Tibial nerve (tissue), 4 donors: ENCODE measurements around the gene PLCB4.

Experiments used
- CTCF ChIP-seq, 5 experiments: fragments of 200-600 bp in 3 of 5; fragments of 450-650 bp in 2 of 5; sonication (generic) in 3 of 5; IDR thresholded peaks; one replicate each; pipeline ENCODE4 v1.5.1; 2016 to 2019; ENCODE audit warnings: antibody characterized with exemption in 5 of 5, mild to moderate bottlenecking in 3 of 5, moderate library complexity in 2 of 5
- EP300 ChIP-seq, 2 donors: sonication (generic); formaldehyde crosslinking; IDR thresholded peaks; one replicate each; pipeline ENCODE4 v1.6.1; 2017; ENCODE audit warnings: antibody characterized with exemption in 2 of 2, mild to moderate bottlenecking in 1 of 2
- POLR2A ChIP-seq, 2 donors: fragments of 450-650 bp; IDR thresholded peaks; one replicate each; pipeline ENCODE4 v1.6.1; 2017; ENCODE audit warnings: antibody characterized with exemption in 2 of 2, mild to moderate bottlenecking in 2 of 2, moderate library complexity in 2 of 2

GRCh38 chr20:9110365-9110764 is 41.5 kb downstream of the PLCB4 start:
- TF ChIP-seq CTCF (IDR thresholded peaks at IDR 0.05) (no peak), POLR2A (IDR thresholded peaks at IDR 0.05) (no peak), EP300 (IDR thresholded peaks at IDR 0.05) (no peak)
